ENCODE data around the gene MYMX. TPM values are rescaled to one million over a fixed set of nuclear protein-coding genes. Genes with fewer than 3 reads are reported as not detected.
"Not testable (repeated sequence)": the region's sequence is repeated elsewhere in the genome, so short reads cannot be mapped to it uniquely, and the experiment has no call there.

MYMX gene
- total RNA-seq, 3 donors from 2014 or later, result not detected

DNA sequence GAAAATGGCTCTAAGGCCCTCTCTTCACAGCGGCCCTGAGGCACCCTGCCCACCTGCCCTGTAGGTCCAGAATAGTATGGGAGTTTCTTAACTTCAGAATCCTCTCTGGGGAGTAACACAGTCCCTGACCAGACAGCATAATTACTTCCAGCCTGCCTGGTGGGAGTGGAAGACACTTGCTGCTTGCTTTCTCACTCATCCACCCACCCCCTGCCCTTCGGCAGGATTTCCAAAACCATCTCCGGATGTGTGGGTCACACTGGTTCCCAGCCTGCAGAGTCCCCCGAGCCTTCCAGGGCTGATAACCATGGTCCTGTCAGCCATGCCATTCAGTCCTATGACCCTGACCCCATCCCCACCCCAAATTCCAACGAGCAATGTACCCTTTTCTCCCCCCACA, 12.1 kb downstream of the MYMX start:
- Mint-ChIP-seq H3K27me3 (ENCODE audit: low read depth) (no peaks in the 10 kb centered on the region), H3K9me3 (no peaks in the 10 kb centered on the region), H3K4me1 (ENCODE audit: low read depth) (peaks cover 13% of the 10 kb centered on the region), H3K4me3 (no peak overlapping the region), H3K36me3 (ENCODE audit: insufficient read depth) (peaks cover 27% of the 10 kb centered on the region)
- DNase-seq, result no peak
- no peak for ATAC-seq

GRCh38 chr6:44229376-44230033, 12.8 kb downstream of the MYMX start:
- ATAC-seq, result no peak
- DNase-seq, result no peak
- peaks cover 25% of the 10 kb centered on the region for H3K36me3 Mint-ChIP-seq (ENCODE audit: insufficient read depth)
- H3K9me3 Mint-ChIP-seq, result no peaks in the 10 kb centered on the region
- H3K4me1 Mint-ChIP-seq (ENCODE audit: low read depth), result peaks cover 8% of the 10 kb centered on the region
- H3K27me3 Mint-ChIP-seq (ENCODE audit: low read depth), result no peaks in the 10 kb centered on the region
- no peak overlapping the region for H3K4me3 Mint-ChIP-seq

DNA sequence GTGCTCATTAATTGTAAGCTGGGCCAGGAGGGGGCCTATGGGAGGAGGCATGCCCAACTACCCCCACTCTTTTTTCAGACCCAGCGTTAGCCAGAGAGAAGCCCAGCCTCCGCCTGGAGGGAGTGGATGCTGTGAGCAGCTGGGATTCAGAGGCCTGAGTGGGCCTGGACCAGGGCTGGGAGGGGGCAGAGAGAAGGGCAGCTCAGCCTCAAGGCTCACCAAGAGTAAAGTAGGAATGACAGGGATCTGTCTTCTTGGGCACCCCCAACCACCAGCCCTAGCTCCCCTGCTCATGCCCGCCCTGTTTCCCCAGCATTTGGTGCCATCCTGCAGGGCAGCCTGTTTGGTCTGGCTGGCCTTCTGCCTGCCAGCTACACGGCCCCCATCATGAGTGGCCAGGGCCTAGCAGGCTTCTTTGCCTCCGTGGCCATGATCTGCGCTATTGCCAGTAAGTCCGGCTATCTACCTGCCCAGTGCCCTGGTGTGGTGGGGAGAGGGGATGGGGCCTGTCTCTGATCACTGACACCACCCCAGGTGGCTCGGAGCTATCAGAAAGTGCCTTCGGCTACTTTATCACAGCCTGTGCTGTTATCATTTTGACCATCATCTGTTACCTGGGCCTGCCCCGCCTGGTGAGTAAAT, 13.4 kb downstream of the MYMX start:
- ATAC-seq, result no peak
- no peaks in the 10 kb centered on the region for H3K9me3 Mint-ChIP-seq
- no peak for DNase-seq
- H3K36me3 Mint-ChIP-seq (ENCODE audit: insufficient read depth), result peaks cover 23% of the 10 kb centered on the region
- no peaks in the 10 kb centered on the region for H3K27me3 Mint-ChIP-seq (ENCODE audit: low read depth)
- H3K4me3 Mint-ChIP-seq, result no peak overlapping the region
- peaks cover 2% of the 10 kb centered on the region for H3K4me1 Mint-ChIP-seq (ENCODE audit: low read depth)

GRCh38 chr6:44231426-44231825, 14.7 kb downstream of the MYMX start:
- H3K4me3 Mint-ChIP-seq, result not testable (repeated sequence)

DNA sequence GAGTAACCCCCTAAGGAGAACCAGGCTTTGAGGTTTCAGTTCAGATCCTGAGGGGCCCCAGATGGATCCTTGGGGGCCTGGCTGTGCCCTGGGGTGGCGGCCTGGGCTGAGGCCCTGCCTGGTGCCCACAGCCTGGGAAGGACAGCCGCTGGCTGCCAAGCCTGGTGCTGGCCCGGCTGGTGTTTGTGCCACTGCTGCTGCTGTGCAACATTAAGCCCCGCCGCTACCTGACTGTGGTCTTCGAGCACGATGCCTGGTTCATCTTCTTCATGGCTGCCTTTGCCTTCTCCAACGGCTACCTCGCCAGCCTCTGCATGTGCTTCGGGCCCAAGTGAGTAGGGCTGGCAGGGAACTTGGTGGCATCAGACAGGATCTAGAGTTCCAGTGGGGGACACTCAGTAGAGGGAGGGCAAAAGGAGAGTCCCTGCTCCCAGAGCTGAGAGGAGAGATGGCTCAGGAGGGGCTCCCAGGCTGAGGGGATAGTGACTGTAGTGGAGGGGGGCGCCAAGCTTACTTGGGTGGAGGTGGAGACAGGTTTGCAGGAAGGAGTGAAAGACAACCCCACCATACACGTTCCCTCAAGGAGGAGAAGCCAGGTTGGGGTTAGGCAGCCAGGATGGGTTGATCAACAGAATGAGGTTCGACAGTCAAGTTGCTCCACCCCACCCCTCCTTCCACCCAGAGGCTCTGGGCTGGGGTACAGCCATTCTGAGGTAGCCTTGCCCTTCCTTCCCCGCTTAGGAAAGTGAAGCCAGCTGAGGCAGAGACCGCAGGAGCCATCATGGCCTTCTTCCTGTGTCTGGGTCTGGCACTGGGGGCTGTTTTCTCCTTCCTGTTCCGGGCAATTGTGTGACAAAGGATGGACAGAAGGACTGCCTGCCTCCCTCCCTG, 16.2 kb downstream of the MYMX start:
- H3K4me1 Mint-ChIP-seq (ENCODE audit: low read depth), result peaks cover 9% of the 10 kb centered on the region
- no peaks in the 10 kb centered on the region for H3K27me3 Mint-ChIP-seq (ENCODE audit: low read depth)
- H3K4me3 Mint-ChIP-seq, result no peak overlapping the region
- no peak for ATAC-seq
- DNase-seq, result no peak
- no peaks in the 10 kb centered on the region for H3K9me3 Mint-ChIP-seq
- H3K36me3 Mint-ChIP-seq (ENCODE audit: insufficient read depth), result peaks cover 27% of the 10 kb centered on the region

More at GRCh38 chr6:44231426-44231825, 14.7 kb downstream of the MYMX start:
- H3K9me3 Mint-ChIP-seq; DNase-seq; ATAC-seq; H3K4me1 Mint-ChIP-seq (ENCODE audit: low read depth); H3K27me3 Mint-ChIP-seq (ENCODE audit: low read depth): not testable (repeated sequence)
- H3K36me3 Mint-ChIP-seq (ENCODE audit: insufficient read depth), result peaks cover 27% of the 10 kb centered on the region

- DNase-seq (no peak), ATAC-seq (no peak)
- Mint-ChIP-seq H3K4me1 (ENCODE audit: low read depth) (peaks cover 16% of the 10 kb centered on the region), H3K4me3 (no peak overlapping the region), H3K9me3 (no peaks in the 10 kb centered on the region), H3K27me3 (ENCODE audit: low read depth) (no peaks in the 10 kb centered on the region), H3K36me3 (ENCODE audit: insufficient read depth) (peaks cover 23% of the 10 kb centered on the region)
Observed at GRCh38 chr6:44233567-44234100, 16.9 kb downstream of the MYMX start.

GRCh38 chr6:44234101-44235025, 17.6 kb downstream of the MYMX start:
- Mint-ChIP-seq H3K4me3 (no peak overlapping the region), H3K27me3 (ENCODE audit: low read depth) (no peaks in the 10 kb centered on the region), H3K4me1 (ENCODE audit: low read depth) (peaks cover 20% of the 10 kb centered on the region), H3K36me3 (ENCODE audit: insufficient read depth) (peaks cover 23% of the 10 kb centered on the region), H3K9me3 (no peaks in the 10 kb centered on the region)
- ATAC-seq (no peak), DNase-seq (no peak)

DNA sequence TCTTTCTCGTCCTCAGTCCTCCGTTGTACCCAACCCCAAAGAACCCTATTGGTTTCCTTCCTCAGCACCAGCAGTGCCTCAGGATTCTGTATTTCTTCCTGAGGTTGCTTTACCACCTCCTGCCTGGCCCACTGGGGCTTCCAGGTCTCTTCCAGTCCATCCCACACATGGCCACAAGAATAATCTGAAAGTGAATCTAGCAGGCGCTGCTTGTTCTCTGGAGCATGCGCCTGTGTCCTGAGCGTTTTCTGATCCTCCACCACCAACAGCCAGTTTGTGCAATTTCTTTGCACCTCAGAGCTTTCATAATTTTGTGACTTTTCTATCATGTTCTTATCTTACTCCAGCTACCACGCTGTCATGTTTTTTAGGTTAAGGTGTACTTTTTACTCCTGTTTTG, 18.5 kb downstream of the MYMX start:
- H3K36me3 Mint-ChIP-seq (ENCODE audit: insufficient read depth), result peaks cover 23% of the 10 kb centered on the region
- ATAC-seq (no peak), DNase-seq (no peak)
- H3K4me1 Mint-ChIP-seq (ENCODE audit: low read depth), result peaks cover 21% of the 10 kb centered on the region
- H3K9me3 Mint-ChIP-seq, result no peaks in the 10 kb centered on the region
- H3K27me3 Mint-ChIP-seq (ENCODE audit: low read depth), result no peaks in the 10 kb centered on the region
- H3K4me3 Mint-ChIP-seq, result no peak overlapping the region

DNA sequence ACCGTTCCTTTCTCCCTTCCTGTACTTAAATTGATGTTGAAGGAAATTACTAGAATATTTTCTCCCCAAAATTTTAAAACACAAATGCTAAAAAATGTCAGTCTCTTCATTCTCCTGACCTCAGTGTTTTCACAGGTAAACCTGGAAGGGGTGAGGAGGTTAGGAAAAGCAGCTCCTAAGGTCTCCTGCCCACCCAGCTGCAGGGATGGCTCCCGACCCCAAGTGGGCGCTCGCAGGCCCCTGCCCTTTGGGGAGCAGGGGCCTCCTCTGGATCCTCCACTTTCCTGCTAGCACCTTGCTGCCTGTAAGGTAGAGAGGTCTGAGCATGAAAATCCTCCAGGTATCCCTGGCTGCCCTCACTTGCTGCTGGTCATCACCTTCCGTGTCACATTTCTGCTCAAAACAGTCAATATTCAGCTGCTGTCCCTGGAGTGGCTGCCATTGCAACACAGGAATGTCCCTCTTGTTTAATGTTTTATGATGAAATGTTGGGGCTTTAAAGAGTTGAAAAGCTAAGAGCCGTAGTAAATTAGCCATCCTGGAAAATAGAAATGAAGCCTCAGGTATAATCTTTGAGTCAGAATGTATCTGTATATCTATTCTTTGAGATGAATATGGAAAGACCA, 19.3 kb downstream of the MYMX start:
- Mint-ChIP-seq H3K4me3 (peak overlapping the region; percentile 24), H3K9me3 (no peaks in the 10 kb centered on the region), H3K27me3 (ENCODE audit: low read depth) (no peaks in the 10 kb centered on the region), H3K4me1 (ENCODE audit: low read depth) (peaks cover 21% of the 10 kb centered on the region), H3K36me3 (ENCODE audit: insufficient read depth) (peaks cover 17% of the 10 kb centered on the region)
- DNase-seq, result no peak
- ATAC-seq, result no peak

DNA sequence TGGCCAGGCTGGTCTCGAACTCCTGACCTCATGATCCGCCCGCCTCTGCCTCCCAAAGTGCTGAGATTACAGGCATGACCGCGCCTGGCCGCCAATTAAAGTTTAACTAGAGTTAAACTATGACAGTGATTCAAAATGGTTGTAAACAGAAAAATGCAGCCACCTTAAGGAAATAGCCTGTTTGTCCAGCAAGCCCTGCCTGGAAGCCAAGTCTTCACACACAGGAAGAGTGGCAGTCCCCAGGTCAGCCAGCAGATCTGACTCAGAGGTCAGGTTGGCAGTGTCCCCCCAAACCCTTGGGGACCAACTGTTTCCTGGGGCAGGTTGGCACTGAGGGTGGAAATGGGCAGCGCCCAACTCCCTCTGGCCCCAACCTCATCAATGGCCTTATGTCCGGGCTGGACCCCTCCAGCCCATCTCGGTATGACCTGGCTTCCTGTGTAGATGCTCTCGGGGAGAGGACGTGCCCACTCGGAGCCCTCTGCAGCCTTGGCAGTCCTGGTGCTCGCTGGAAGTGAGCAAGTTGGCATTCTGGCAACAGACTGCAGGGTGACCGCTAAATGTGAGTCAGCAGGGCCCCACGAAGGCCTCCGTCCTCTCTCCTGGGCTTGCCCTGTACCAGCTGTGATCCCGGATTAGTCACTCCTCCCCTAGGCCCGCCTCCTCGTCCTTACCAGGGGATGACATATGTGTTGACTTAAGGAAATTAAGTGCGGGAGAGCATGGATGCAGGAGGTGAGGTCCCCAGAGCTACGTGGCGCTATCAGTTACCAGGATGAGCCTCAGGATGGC, 20.5 kb downstream of the MYMX start:
- Mint-ChIP-seq H3K4me3 (peak overlapping the region; percentile 85), H3K27me3 (ENCODE audit: low read depth) (no peaks in the 10 kb centered on the region), H3K4me1 (ENCODE audit: low read depth) (peaks cover 21% of the 10 kb centered on the region), H3K9me3 (no peaks in the 10 kb centered on the region), H3K36me3 (ENCODE audit: insufficient read depth) (peaks cover 11% of the 10 kb centered on the region)
- ATAC-seq (peak; percentile 66 to 76), DNase-seq (peak; percentile 62)

GRCh38 chr6:44237813-44238433, 21.2 kb downstream of the MYMX start:
- DNase-seq (peak; percentile 73), ATAC-seq (peak; percentile 81 to 87)
- peak overlapping the region; percentile 85 for H3K4me3 Mint-ChIP-seq
- H3K36me3 Mint-ChIP-seq (ENCODE audit: insufficient read depth), result peaks cover 8% of the 10 kb centered on the region
- peaks cover 21% of the 10 kb centered on the region for H3K4me1 Mint-ChIP-seq (ENCODE audit: low read depth)
- no peaks in the 10 kb centered on the region for H3K27me3 Mint-ChIP-seq (ENCODE audit: low read depth)
- no peaks in the 10 kb centered on the region for H3K9me3 Mint-ChIP-seq

GRCh38 chr6:44238687-44239350, 22.1 kb downstream of the MYMX start:
- peak overlapping the region; percentile 40 for H3K4me3 Mint-ChIP-seq
- no peak for ATAC-seq

More at GRCh38 chr6:44238687-44239350, 22.1 kb downstream of the MYMX start:
- H3K36me3 Mint-ChIP-seq (ENCODE audit: insufficient read depth), result peaks cover 5% of the 10 kb centered on the region
- H3K9me3 Mint-ChIP-seq, result no peaks in the 10 kb centered on the region
- DNase-seq, result no peak
- H3K4me1 Mint-ChIP-seq (ENCODE audit: low read depth), result peaks cover 21% of the 10 kb centered on the region
- H3K27me3 Mint-ChIP-seq (ENCODE audit: low read depth), result no peaks in the 10 kb centered on the region
